Uterus (tissue), 2 donors: ENCODE results near the gene CACNA1A.

Source experiments
- CTCF ChIP-seq, 4 experiments: fragments of 200-600 bp in 2 of 4; fragments of 450-650 bp in 2 of 4; sonication (generic) in 2 of 4; IDR thresholded peaks; one replicate each; pipeline ENCODE4 v1.5.1; 2016 to 2019; ENCODE audit warnings: antibody characterized with exemption in 4 of 4, mild to moderate bottlenecking in 2 of 4, moderate library complexity in 1 of 4
- POLR2A ChIP-seq, 2 donors: fragments of 450-650 bp; IDR thresholded peaks; one replicate each; pipeline ENCODE4 v1.6.1; 2016; ENCODE audit warnings: antibody characterized with exemption in 2 of 2, mild to moderate bottlenecking in 1 of 2, moderate library complexity in 1 of 2

- TF ChIP-seq POLR2A (IDR thresholded peaks at IDR 0.05) (no peak), CTCF (IDR thresholded peaks at IDR 0.05) (no peak)
These were observed 279.3 kb downstream of the CACNA1A start for GRCh38 chr19:13226983-13227382.
